NCI-H510A treated with DMSO at 0.1 percent for 48 hours (cell line): ENCODE measurements around the gene SLC4A8.
A peak's percentile ranks its signal among the peaks of the same experiment; 100 is the strongest.

Experiments used
- DNase-seq: peaks from one replicate; lab custom pipeline; 2025; lab: John Stamatoyannopoulos, UW

SLC4A8 gene

GRCh38 chr12:51424662-51425539 is at the start of gene SLC4A8:
SLC4A8 (plus strand) TSS chr12:51424831; CDS start chr12:51424988, 157 bp downstream.
- DNase-seq: peak; percentile 91

GRCh38 chr12:51374856-51375255 is 49.8 kb upstream of the SLC4A8 start:
- DNase-seq: no peak

- no peak for DNase-seq
These were observed 47.3 kb upstream of the SLC4A8 start for GRCh38 chr12:51377099-51377984.

- no peak for DNase-seq
These were observed 45.9 kb upstream of the SLC4A8 start for GRCh38 chr12:51378749-51379148.

GRCh38 chr12:51379571-51379970 is 45.1 kb upstream of the SLC4A8 start:
- no peak for DNase-seq

GRCh38 chr12:51381226-51382079 is 43.2 kb upstream of the SLC4A8 start:
- DNase-seq: peak; percentile 11

GRCh38 chr12:51382173-51382572 is 42.5 kb upstream of the SLC4A8 start:
- no peak for DNase-seq

- DNase-seq: peak; percentile 65
These were observed 41.2 kb upstream of the SLC4A8 start for GRCh38 chr12:51383269-51383905.

GRCh38 chr12:51386351-51386750 is 38.3 kb upstream of the SLC4A8 start:
- DNase-seq: peak; percentile 59

- no peak for DNase-seq
These were observed 36.4 kb upstream of the SLC4A8 start for GRCh38 chr12:51388069-51388799.

- no peak for DNase-seq
These were observed 35.8 kb upstream of the SLC4A8 start for GRCh38 chr12:51388846-51389245.

- DNase-seq: no peak
These were observed 35.2 kb upstream of the SLC4A8 start for GRCh38 chr12:51389302-51389999.

- no peak for DNase-seq
These were observed 34.2 kb upstream of the SLC4A8 start for GRCh38 chr12:51390457-51390856.

- no peak for DNase-seq
These were observed 33.7 kb upstream of the SLC4A8 start for GRCh38 chr12:51390891-51391282.

GRCh38 chr12:51391283-51392123 is 33.1 kb upstream of the SLC4A8 start, which contains the start of gene GALNT6:
GALNT6 (minus strand) TSS chr12:51391406; CDS start chr12:51379781, 11,625 bp downstream.
- DNase-seq: peak; percentile 61

GRCh38 chr12:51392556-51393237 is 31.9 kb upstream of the SLC4A8 start:
- DNase-seq: peak; percentile 35

GRCh38 chr12:51393676-51394545 is 30.7 kb upstream of the SLC4A8 start:
- DNase-seq: no peak
